HG03469 (cell line): ENCODE measurements around the gene PACSIN2.
"Not testable (repeated sequence)": the region's sequence is repeated elsewhere in the genome, so short reads cannot be mapped to it uniquely, and the experiment has no call there.

Experiments
- ATAC-seq: cut with Tn5 transposase; IDR thresholded peaks from one replicate; pipeline ENCODE4 v1.9.1; 2021; ENCODE audit warnings: mild to moderate bottlenecking, moderate library complexity, moderate number of reproducible peaks; ENCODE audit not compliant: unreplicated experiment

Gene PACSIN2

GRCh38 chr22:43012390-43012789 lies 2.6 kb downstream of the PACSIN2 start:
- no peak for ATAC-seq

- no peak for ATAC-seq
Measured at GRCh38 chr22:43011079-43011478, 3.9 kb downstream of the PACSIN2 start.

GRCh38 chr22:43009444-43009843 lies 5.5 kb downstream of the PACSIN2 start:
- no peak for ATAC-seq

GRCh38 chr22:43008921-43009320 lies 6.0 kb downstream of the PACSIN2 start:
- ATAC-seq = no peak

- ATAC-seq = no peak
Measured at GRCh38 chr22:43008509-43008908, 6.4 kb downstream of the PACSIN2 start.

GRCh38 chr22:43007519-43008102 lies 7.3 kb downstream of the PACSIN2 start:
- no peak for ATAC-seq

GRCh38 chr22:43006753-43007152 lies 8.2 kb downstream of the PACSIN2 start:
- ATAC-seq = no peak

GRCh38 chr22:43006016-43006505 lies 8.9 kb downstream of the PACSIN2 start:
- no peak for ATAC-seq

GRCh38 chr22:43005106-43005505 lies 9.8 kb downstream of the PACSIN2 start:
- ATAC-seq = no peak

GRCh38 chr22:43004362-43005035 lies 10.4 kb downstream of the PACSIN2 start:
- ATAC-seq = no peak

GRCh38 chr22:43002202-43002586 lies 12.8 kb downstream of the PACSIN2 start:
- no peak for ATAC-seq

GRCh38 chr22:43001271-43002201 lies 13.4 kb downstream of the PACSIN2 start:
- ATAC-seq = no peak

- no peak for ATAC-seq
Measured at GRCh38 chr22:43000441-43001175, 14.3 kb downstream of the PACSIN2 start.

GRCh38 chr22:42997582-42998090 lies 17.3 kb downstream of the PACSIN2 start:
- ATAC-seq = no peak

- no peak for ATAC-seq
Measured at GRCh38 chr22:42996646-42997365, 18.1 kb downstream of the PACSIN2 start.

GRCh38 chr22:42995654-42996053 lies 19.3 kb downstream of the PACSIN2 start:
- not testable (repeated sequence) for ATAC-seq

GRCh38 chr22:42994917-42995562 lies 19.9 kb downstream of the PACSIN2 start:
- ATAC-seq = no peak

GRCh38 chr22:42994276-42994916 lies 20.6 kb downstream of the PACSIN2 start:
- no peak for ATAC-seq
